T-helper 17 cell (primary cell): ENCODE data around the gene ZNF41. TPM values are rescaled to one million over a fixed set of nuclear protein-coding genes. Genes with fewer than 3 reads are reported as not detected.

Experiments
- ATAC-seq: fragments of 150-1000 bp; cut with Tn5 transposase; 2 replicates; pipeline ENCODE4 v1.10.0; 2021; ENCODE audit warnings: mild to moderate bottlenecking, moderate library complexity
- DNase-seq, 3 donors: peaks; one replicate each; pipeline versions ENCODE4 v3.0.0 to v3.0.0-alpha.2; 2020 to 2021
- H3K9me3 ChIP-seq: one replicate; pipeline ENCODE4 v1.7.0; 2013; ENCODE audit warnings: low read length, mild to moderate bottlenecking; ENCODE audit not compliant: control insufficient read depth, poor library complexity, severe bottlenecking
- H3K27ac Mint-ChIP-seq: one replicate; pipeline ENCODE4 v1.8.0; 2022; ENCODE audit warnings: mild to moderate bottlenecking, moderate library complexity, mixed read lengths
- H3K27me3 Mint-ChIP-seq: one replicate; pipeline ENCODE4 v1.8.0; 2022; ENCODE audit warnings: mixed read lengths
- H3K36me3 Mint-ChIP-seq: one replicate; pipeline ENCODE4 v1.8.0; 2022; ENCODE audit warnings: low read depth, mixed read lengths
- H3K4me1 Mint-ChIP-seq: one replicate; pipeline ENCODE4 v1.8.0; 2022; ENCODE audit warnings: mild to moderate bottlenecking, mixed read lengths
- H3K4me3 Mint-ChIP-seq: one replicate; pipeline ENCODE4 v1.8.0; 2022; ENCODE audit warnings: mild to moderate bottlenecking, moderate library complexity, mixed read lengths
- total RNA-seq, 4 donors: library from RNA in 2 of 4; stranded (reverse) in 2 of 4; gene quantifications; one replicate each; pipeline ENCODE4 v1.2.3 and lab custom pipeline; 2022 to 2026

The ZNF41 gene
- total RNA-seq, 2 donors from 2014 or later, result 8.4 to 8.6 TPM

DNA sequence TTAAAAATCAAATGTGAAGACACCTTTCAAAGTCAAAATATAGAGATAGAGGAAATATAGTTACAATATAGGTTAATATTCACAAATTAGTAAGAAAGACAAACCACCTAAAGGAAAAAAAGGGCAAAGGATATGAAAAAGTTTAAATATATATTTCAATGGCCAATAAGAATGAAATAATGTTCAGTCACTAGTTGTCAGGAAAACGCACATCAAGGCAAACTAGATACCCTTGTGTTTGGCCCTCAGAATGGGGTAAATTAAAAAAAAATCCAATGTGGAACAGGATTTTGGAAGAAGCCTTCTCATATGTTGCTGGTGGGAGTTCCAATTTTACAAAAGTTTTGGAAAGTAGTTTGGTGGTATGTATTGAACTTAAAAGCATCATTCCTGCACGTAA lies 2.4 kb downstream of the ZNF41 start:
- ATAC-seq (no peak), DNase-seq (no peak)
- no peaks in the 10 kb centered on the region for H3K9me3 ChIP-seq
- Mint-ChIP-seq H3K36me3 (no peaks in the 10 kb centered on the region), H3K4me1 (peaks cover 22% of the 10 kb centered on the region), H3K27ac (no peak overlapping the region), H3K4me3 (peak overlapping the region; percentile 92), H3K27me3 (no peaks in the 10 kb centered on the region)

DNA sequence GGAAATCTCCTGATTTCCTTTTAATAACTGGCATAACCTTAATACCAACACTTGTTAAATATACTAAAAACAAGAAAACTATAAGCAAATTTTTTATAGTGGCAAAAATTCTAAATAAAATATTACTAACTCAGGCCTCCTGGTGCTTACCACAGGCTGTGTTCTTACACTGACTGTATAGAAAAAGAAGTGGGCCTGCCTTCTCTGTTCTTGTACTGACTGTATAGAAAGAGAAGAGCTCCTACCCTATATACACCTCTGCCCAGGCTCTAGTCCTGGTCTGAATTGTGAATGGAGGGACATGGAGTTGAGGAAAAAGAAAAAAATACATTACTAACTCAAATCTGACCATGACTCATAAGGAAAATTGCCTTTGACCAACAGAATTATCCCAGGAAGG lies 7.5 kb downstream of the ZNF41 start:
- peaks cover 9% of the 10 kb centered on the region for H3K4me1 Mint-ChIP-seq
- no peaks in the 10 kb centered on the region for H3K9me3 ChIP-seq
- H3K27me3 Mint-ChIP-seq, result no peaks in the 10 kb centered on the region
- no peak overlapping the region for H3K27ac Mint-ChIP-seq
- ATAC-seq, result no peak
- H3K36me3 Mint-ChIP-seq, result no peaks in the 10 kb centered on the region
- no peak for DNase-seq
- H3K4me3 Mint-ChIP-seq, result no peak overlapping the region

DNA sequence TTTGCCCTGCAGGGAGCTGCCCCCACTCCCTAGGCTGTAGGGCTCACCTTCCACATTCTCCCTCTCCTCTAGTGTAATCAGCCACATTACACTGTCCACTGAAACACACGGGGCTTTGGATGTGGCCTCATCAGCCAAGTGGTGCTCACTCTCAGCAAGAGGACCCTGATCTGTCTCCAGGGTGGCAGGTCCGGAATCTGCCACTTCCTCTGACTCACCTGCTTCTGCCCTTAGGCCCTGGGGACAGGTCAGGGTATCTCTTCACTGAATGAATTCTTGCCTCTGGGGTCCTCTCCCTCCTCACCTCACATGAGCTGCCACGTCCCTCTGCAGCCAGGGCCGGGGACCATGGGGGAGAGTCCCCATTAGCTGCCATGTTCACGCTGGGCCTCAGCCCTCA lies 15.9 kb downstream of the ZNF41 start:
- no peak overlapping the region for H3K4me3 Mint-ChIP-seq
- ATAC-seq, result no peak

GRCh38 chrX:47460561-47460960 lies 22.5 kb downstream of the ZNF41 start:
- Mint-ChIP-seq H3K4me3 (no peak overlapping the region), H3K4me1 (no peaks in the 10 kb centered on the region), H3K36me3 (peaks cover 12% of the 10 kb centered on the region), H3K27me3 (no peaks in the 10 kb centered on the region), H3K27ac (no peak overlapping the region)
- DNase-seq (no peak), ATAC-seq (no peak)
- H3K9me3 ChIP-seq, result no peaks in the 10 kb centered on the region

More for the DNA sequence above, 15.9 kb downstream of the ZNF41 start:
- no peaks in the 10 kb centered on the region for H3K9me3 ChIP-seq
- Mint-ChIP-seq H3K27me3 (no peaks in the 10 kb centered on the region), H3K4me1 (peaks cover 3% of the 10 kb centered on the region), H3K27ac (no peak overlapping the region), H3K36me3 (peaks cover 8% of the 10 kb centered on the region)
- DNase-seq, result no peak

GRCh38 chrX:47458528-47458927 lies 24.5 kb downstream of the ZNF41 start:
- DNase-seq (no peak), ATAC-seq (no peak)
- no peak overlapping the region for H3K27ac Mint-ChIP-seq
- H3K27me3 Mint-ChIP-seq, result no peaks in the 10 kb centered on the region
- no peak overlapping the region for H3K4me3 Mint-ChIP-seq
- no peaks in the 10 kb centered on the region for H3K4me1 Mint-ChIP-seq
- no peaks in the 10 kb centered on the region for H3K9me3 ChIP-seq
- H3K36me3 Mint-ChIP-seq, result peaks cover 19% of the 10 kb centered on the region

DNA sequence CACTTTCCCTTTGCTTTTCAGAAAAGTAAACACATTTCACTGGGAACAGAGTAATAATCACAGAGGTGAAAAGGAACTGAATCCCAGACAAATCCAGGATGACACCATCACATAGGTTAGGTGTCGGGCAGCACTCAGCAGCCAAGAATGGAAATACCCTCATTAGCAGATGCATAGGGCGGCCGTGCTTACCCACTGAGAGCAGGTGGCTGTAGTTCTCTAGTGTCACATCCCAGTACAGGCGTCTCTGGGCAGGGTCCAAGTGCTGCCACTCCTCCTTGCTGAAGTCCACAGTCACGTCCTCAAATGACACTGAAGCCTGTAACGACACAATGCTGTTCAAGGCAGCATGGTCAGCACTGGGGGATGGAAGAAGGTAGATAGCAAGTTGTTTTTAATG lies 26.9 kb downstream of the ZNF41 start:
- Mint-ChIP-seq H3K27ac (no peak overlapping the region), H3K4me1 (no peaks in the 10 kb centered on the region), H3K36me3 (peaks cover 19% of the 10 kb centered on the region), H3K27me3 (no peaks in the 10 kb centered on the region), H3K4me3 (no peak overlapping the region)
- ATAC-seq (no peak), DNase-seq (no peak)
- no peaks in the 10 kb centered on the region for H3K9me3 ChIP-seq

DNA sequence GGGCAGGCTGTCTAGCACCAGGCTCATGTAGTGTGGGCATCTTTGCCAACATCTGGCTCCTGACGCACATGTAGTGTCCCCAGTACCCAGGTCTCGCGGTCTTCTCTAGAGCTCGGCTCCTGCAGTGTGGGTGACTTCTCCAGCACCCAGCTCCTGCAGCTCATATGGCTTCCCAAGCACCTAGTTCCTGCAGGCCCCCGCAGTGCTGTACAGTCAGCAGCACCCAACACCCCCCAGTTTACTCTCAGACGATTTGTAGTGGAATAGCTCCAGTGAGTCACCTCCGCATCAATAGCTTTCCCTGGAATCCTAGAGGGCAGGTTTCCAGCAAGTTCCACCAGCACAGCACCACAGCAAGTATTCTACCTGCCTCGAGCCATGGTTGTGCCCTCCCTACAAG lies 30.9 kb downstream of the ZNF41 start:
- DNase-seq, result no peak
- peaks cover 27% of the 10 kb centered on the region for H3K36me3 Mint-ChIP-seq
- no peaks in the 10 kb centered on the region for H3K27me3 Mint-ChIP-seq
- H3K4me1 Mint-ChIP-seq, result no peaks in the 10 kb centered on the region
- no peak for ATAC-seq
- no peak overlapping the region for H3K4me3 Mint-ChIP-seq
- no peak overlapping the region for H3K27ac Mint-ChIP-seq
- peaks cover 13% of the 10 kb centered on the region for H3K9me3 ChIP-seq

- Mint-ChIP-seq H3K27me3 (no peaks in the 10 kb centered on the region), H3K4me3 (no peak overlapping the region), H3K36me3 (peaks cover 14% of the 10 kb centered on the region), H3K27ac (no peak overlapping the region), H3K4me1 (no peaks in the 10 kb centered on the region)
- peaks cover 13% of the 10 kb centered on the region for H3K9me3 ChIP-seq
- ATAC-seq (no peak), DNase-seq (no peak)
These were observed 34.7 kb downstream of the ZNF41 start for GRCh38 chrX:47448165-47448806.

GRCh38 chrX:47447607-47448006 lies 35.4 kb downstream of the ZNF41 start:
- no peak for DNase-seq
- no peaks in the 10 kb centered on the region for H3K27me3 Mint-ChIP-seq
- no peak overlapping the region for H3K4me3 Mint-ChIP-seq
- ATAC-seq, result no peak
- H3K4me1 Mint-ChIP-seq, result no peaks in the 10 kb centered on the region
- H3K9me3 ChIP-seq, result peaks cover 13% of the 10 kb centered on the region
- H3K36me3 Mint-ChIP-seq, result peaks cover 13% of the 10 kb centered on the region
- no peak overlapping the region for H3K27ac Mint-ChIP-seq

- Mint-ChIP-seq H3K36me3 (peaks cover 9% of the 10 kb centered on the region), H3K27ac (no peak overlapping the region), H3K4me3 (no peak overlapping the region), H3K4me1 (no peaks in the 10 kb centered on the region), H3K27me3 (no peaks in the 10 kb centered on the region)
- ATAC-seq (no peak), DNase-seq (no peak)
- H3K9me3 ChIP-seq, result peaks cover 13% of the 10 kb centered on the region
These were observed 36.1 kb downstream of the ZNF41 start for GRCh38 chrX:47446971-47447370.

DNA sequence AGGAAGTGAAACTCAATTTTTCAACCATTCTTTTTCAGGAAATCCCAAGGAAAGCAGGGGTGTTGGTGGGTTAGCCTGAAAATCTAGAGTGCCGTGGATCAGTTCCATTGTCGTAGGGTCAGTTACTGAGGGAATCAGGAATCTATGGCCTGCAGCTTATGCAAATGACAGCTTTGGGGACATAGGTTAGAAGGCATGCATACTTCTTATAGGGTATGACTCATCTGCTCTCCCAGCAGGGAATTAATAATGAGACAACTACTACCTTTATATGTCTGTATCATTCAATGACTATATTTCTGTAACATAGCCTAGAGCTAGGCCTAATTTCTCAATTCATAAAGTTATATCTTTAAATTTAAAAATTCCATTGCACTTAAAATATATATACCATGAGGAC lies 36.6 kb downstream of the ZNF41 start:
- peaks cover 13% of the 10 kb centered on the region for H3K9me3 ChIP-seq
- no peak for ATAC-seq
- H3K27ac Mint-ChIP-seq, result no peak overlapping the region
- no peaks in the 10 kb centered on the region for H3K4me1 Mint-ChIP-seq
- H3K36me3 Mint-ChIP-seq, result peaks cover 9% of the 10 kb centered on the region
- DNase-seq, result no peak
- no peak overlapping the region for H3K4me3 Mint-ChIP-seq
- no peaks in the 10 kb centered on the region for H3K27me3 Mint-ChIP-seq

DNA sequence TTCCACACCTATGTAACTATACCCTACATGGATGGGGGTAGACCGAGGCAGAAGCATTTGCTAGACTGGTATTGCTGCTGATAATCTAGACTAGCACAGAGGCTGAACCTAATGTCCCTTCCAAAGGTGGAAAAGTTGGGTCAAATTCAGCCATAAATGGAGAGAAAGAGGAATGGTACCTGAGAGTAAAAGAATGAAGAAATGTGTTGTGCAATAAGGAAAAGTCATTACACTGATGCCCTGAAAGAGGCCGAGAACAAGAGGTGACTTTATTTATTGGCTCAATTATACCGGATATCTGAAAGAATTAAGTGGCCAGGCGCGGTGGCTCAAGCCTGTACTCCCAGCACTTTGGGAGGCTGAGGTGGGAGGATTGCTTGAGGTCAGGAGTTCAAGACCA lies 52.1 kb downstream of the ZNF41 start:
- Mint-ChIP-seq H3K4me1 (no peaks in the 10 kb centered on the region), H3K27ac (no peak overlapping the region), H3K27me3 (no peaks in the 10 kb centered on the region), H3K4me3 (no peak overlapping the region), H3K36me3 (no peaks in the 10 kb centered on the region)
- H3K9me3 ChIP-seq, result no peaks in the 10 kb centered on the region
- no peak for DNase-seq
- ATAC-seq, result no peak

GRCh38 chrX:47422444-47422843 lies 60.6 kb downstream of the ZNF41 start:
- H3K27me3 Mint-ChIP-seq, result no peaks in the 10 kb centered on the region
- no peaks in the 10 kb centered on the region for H3K4me1 Mint-ChIP-seq
- H3K9me3 ChIP-seq, result no peaks in the 10 kb centered on the region
- DNase-seq, result no peak
- H3K36me3 Mint-ChIP-seq, result peaks cover 3% of the 10 kb centered on the region
- H3K27ac Mint-ChIP-seq, result no peak overlapping the region
- no peak for ATAC-seq
- H3K4me3 Mint-ChIP-seq, result no peak overlapping the region

GRCh38 chrX:47420962-47421361 lies 62.1 kb downstream of the ZNF41 start:
- no peak for DNase-seq

More at GRCh38 chrX:47420962-47421361, 62.1 kb downstream of the ZNF41 start:
- Mint-ChIP-seq H3K4me3 (no peak overlapping the region), H3K36me3 (peaks cover 3% of the 10 kb centered on the region), H3K27me3 (no peaks in the 10 kb centered on the region), H3K27ac (no peak overlapping the region), H3K4me1 (no peaks in the 10 kb centered on the region)
- H3K9me3 ChIP-seq, result no peaks in the 10 kb centered on the region
- no peak for ATAC-seq
